GM13976 (cell line): ENCODE results near the gene BRSK1.

Experiments used
- DNase-seq: peaks from one replicate; pipeline ENCODE4 v3.0.0; 2012; ENCODE audit warnings: low spot score
- in situ Hi-C: fragments of 300-500 bp; cut with MboI; formaldehyde crosslinking; loops from one replicate; pipeline ENCODE4 v1.12.0; 2022; ENCODE audit warnings: low sequenced_read_pairs, mixed read lengths, inconsistent platforms; ENCODE audit not compliant: unreplicated experiment
- TF ChIP-seq, protein P1 (sequence below): IDR thresholded peaks from 2 replicates; pipeline ENCODE4 v1.5.1; 2012; ENCODE audit warnings: borderline replicate concordance, mild to moderate bottlenecking; ENCODE audit not compliant: insufficient read depth; ENCODE audit errors: extremely low read depth, missing control alignments, control extremely low read depth

The BRSK1 gene

DNA sequence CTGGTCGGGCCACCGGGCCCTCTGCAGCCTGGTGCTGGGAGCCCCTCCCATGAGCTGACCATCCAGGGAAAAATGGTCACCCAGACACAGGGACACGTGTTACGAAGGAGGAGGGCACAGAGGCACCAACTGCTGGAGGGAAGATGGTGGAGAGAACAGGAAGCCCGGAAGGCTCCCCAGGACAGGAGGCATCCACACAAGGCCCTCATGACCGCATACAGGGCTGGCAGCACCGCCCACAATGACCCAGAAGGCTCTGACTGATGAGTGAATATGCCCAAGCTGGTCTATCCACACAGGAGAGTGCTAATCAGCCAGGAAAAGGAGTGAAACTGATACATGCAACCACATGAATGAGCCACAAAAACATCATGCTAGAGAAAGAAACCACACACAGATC lies 41.3 kb upstream of the BRSK1 start:
- TF ChIP-seq, protein P1, sequence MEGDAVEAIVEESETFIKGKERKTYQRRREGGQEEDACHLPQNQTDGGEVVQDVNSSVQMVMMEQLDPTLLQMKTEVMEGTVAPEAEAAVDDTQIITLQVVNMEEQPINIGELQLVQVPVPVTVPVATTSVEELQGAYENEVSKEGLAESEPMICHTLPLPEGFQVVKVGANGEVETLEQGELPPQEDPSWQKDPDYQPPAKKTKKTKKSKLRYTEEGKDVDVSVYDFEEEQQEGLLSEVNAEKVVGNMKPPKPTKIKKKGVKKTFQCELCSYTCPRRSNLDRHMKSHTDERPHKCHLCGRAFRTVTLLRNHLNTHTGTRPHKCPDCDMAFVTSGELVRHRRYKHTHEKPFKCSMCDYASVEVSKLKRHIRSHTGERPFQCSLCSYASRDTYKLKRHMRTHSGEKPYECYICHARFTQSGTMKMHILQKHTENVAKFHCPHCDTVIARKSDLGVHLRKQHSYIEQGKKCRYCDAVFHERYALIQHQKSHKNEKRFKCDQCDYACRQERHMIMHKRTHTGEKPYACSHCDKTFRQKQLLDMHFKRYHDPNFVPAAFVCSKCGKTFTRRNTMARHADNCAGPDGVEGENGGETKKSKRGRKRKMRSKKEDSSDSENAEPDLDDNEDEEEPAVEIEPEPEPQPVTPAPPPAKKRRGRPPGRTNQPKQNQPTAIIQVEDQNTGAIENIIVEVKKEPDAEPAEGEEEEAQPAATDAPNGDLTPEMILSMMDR = no peak
- no peak for DNase-seq
- in situ Hi-C loops = no loop called here

- TF ChIP-seq, protein P1 = no peak
- no peak for DNase-seq
- in situ Hi-C loops = no loop called here
Measured at GRCh38 chr19:55244004-55244680, 39.7 kb upstream of the BRSK1 start.

DNA sequence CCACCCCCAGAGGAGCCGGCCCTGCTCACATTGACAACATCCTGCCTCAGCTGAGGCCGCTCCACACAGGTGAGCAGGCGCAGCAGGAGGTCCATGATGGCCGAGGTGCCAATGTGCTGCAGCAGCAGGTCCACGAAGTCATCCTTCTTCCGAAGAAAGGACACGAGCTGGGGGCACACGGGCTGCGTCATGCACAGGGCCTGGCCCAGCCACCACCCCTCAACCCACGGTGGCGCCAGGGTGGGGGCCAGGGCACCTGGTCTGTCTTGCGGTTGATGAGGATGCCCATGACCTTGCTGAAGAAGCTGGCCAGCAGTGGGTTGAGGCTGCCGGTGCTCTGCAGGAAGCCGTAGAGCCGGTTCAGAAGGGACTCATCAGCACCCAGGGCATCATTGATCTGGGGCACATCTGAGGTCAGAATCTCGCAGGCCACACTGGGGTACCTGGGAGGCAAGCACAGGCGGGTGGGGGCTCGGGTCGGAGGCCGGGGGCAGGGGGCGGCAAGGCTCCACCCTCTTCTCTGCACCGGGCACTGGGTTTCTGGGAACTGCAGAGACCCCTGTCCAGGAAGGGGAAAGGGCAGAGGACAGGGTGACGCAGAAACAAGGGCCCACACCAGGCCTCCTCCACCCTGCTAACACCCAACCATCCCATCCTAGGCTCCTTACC lies 38.4 kb upstream of the BRSK1 start:
- in situ Hi-C loops = no loop called here
- TF ChIP-seq, protein P1 = no peak
- DNase-seq = no peak

GRCh38 chr19:55246462-55247451 lies 37.0 kb upstream of the BRSK1 start:
- DNase-seq = no peak
- TF ChIP-seq, protein P1 = no peak
- in situ Hi-C loops = no loop called here

DNA sequence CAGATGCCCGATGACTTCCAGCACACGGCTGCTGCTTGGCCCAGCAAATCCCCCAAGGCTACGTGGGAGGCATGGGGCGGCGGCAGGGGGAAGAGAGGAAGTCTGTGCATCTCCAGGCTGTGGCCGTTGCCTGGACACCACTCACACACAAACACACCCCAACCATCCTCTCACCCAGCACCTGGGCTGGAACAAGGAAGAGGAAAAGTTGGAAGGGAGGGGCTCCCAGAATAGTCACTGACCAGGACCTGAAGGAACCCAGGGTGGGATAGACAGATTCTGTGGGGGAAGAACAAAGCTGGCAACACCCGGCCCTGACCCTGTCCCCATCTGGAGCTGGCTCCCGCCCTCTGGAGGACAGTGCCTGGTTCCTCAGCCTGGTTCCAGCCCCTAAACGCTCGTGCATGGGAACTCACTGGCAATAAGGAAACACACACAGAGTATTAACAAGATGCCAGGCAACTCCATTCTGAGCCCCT lies 36.1 kb upstream of the BRSK1 start:
- in situ Hi-C loops = no loop called here
- DNase-seq = no peak
- TF ChIP-seq, protein P1 = no peak

DNA sequence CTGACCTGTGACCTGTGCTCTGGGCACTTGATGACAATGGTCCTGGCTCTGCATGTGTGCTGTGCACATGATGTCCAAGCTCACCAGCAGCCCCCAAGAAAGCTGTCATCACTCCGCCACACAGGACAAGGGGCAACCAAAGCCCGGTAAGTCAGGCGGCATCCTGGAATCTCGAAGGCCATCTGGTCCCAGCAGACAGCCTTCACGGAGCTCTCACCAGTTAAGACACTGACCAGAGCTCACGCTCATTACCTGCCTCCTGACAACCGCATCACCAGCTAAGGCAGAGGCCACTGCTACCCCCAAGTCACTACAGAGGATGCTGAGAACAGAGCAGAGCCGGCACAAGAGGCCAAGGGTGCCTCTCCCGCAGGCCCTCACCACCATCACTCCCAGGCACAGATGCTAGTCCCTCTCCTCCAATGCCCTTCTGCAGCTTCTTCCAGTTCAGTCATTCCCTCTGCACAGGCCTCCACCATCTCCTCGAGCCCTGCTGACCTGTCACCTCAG lies 35.6 kb upstream of the BRSK1 start:
- in situ Hi-C loops = no loop called here
- DNase-seq = no peak
- TF ChIP-seq, protein P1 = no peak
